ENCODE measurements around the gene TAP2. TPM values are rescaled to one million over a fixed set of nuclear protein-coding genes. Genes with fewer than 3 reads are reported as not detected.
A peak's percentile ranks its signal among the peaks of the same experiment; 100 is the strongest.

The TAP2 gene
- total and polyA plus RNA-seq, 10 of the 15 experiments (the other 5 are each of a cell fraction or from before 2014, with no cell fraction given), result 5.3 to 77.2 (median 35.3) TPM

DNA sequence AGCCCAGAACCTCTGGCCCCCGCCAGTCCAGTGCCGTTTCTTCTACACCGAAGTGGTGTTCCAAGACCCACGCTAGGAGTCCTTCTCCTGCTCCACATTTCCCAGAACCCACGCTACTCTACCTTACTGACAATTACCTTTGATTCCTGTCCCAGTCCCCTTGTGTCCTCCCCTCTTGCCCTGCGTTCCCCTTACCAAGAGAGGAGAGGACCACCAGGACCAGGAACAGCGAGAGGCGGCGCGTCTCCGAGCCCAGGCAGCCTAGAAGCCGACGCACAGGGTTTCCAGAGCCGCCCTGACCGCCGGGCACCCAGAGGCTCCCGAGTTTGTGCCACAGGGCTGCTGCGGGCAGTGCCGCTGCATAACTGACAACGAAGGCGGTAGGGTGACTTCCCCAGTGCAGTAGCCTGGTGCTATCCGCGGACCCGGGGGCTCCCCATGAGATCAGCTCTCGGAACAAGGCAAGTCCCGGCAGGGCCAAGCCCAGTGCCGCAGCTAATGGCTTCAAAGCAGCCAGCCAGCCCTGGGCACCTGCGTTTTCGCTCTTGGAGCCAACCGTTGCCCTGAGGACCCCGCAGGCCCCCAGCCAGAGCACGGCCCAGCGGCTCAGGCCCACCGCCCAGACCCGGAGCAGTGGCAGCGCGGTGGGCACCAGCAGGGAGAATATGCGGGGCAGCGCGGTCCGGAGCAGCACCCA lies 14.5 kb upstream of the TAP2 start (continued):
- TF ChIP-seq ZNF207 (IDR thresholded peaks at IDR 0.05; ENCODE audit: borderline replicate concordance) (0 out of 2 replicates have a peak, but pooled peaks have one; percentile 12), WRNIP1 (IDR thresholded peaks at IDR 0.05; ENCODE audit: borderline replicate concordance, low read depth, low read length) (no peak), KAT2A (conservative IDR thresholded peaks at IDR 0.05; ENCODE audit: control insufficient read depth, low read depth, low read length) (no peak), SP1 (IDR thresholded peaks at IDR 0.05; ENCODE audit: low read depth, low read length) (no peak), HDGF (IDR thresholded peaks at IDR 0.05) (peak; percentile 12; the same call in 1 of the 2 replicates)
- TF ChIP-seq, protein P1, sequence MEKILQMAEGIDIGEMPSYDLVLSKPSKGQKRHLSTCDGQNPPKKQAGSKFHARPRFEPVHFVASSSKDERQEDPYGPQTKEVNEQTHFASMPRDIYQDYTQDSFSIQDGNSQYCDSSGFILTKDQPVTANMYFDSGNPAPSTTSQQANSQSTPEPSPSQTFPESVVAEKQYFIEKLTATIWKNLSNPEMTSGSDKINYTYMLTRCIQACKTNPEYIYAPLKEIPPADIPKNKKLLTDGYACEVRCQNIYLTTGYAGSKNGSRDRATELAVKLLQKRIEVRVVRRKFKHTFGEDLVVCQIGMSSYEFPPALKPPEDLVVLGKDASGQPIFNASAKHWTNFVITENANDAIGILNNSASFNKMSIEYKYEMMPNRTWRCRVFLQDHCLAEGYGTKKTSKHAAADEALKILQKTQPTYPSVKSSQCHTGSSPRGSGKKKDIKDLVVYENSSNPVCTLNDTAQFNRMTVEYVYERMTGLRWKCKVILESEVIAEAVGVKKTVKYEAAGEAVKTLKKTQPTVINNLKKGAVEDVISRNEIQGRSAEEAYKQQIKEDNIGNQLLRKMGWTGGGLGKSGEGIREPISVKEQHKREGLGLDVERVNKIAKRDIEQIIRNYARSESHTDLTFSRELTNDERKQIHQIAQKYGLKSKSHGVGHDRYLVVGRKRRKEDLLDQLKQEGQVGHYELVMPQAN (conservative IDR thresholded peaks at IDR 0.05), result peak; percentile 39; the same call in 1 of the 2 replicates
- TF ChIP-seq, protein P2, sequence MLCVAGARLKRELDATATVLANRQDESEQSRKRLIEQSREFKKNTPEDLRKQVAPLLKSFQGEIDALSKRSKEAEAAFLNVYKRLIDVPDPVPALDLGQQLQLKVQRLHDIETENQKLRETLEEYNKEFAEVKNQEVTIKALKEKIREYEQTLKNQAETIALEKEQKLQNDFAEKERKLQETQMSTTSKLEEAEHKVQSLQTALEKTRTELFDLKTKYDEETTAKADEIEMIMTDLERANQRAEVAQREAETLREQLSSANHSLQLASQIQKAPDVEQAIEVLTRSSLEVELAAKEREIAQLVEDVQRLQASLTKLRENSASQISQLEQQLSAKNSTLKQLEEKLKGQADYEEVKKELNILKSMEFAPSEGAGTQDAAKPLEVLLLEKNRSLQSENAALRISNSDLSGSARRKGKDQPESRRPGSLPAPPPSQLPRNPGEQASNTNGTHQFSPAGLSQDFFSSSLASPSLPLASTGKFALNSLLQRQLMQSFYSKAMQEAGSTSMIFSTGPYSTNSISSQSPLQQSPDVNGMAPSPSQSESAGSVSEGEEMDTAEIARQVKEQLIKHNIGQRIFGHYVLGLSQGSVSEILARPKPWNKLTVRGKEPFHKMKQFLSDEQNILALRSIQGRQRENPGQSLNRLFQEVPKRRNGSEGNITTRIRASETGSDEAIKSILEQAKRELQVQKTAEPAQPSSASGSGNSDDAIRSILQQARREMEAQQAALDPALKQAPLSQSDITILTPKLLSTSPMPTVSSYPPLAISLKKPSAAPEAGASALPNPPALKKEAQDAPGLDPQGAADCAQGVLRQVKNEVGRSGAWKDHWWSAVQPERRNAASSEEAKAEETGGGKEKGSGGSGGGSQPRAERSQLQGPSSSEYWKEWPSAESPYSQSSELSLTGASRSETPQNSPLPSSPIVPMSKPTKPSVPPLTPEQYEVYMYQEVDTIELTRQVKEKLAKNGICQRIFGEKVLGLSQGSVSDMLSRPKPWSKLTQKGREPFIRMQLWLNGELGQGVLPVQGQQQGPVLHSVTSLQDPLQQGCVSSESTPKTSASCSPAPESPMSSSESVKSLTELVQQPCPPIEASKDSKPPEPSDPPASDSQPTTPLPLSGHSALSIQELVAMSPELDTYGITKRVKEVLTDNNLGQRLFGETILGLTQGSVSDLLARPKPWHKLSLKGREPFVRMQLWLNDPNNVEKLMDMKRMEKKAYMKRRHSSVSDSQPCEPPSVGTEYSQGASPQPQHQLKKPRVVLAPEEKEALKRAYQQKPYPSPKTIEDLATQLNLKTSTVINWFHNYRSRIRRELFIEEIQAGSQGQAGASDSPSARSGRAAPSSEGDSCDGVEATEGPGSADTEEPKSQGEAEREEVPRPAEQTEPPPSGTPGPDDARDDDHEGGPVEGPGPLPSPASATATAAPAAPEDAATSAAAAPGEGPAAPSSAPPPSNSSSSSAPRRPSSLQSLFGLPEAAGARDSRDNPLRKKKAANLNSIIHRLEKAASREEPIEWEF (IDR thresholded peaks at IDR 0.05; ENCODE audit: insufficient replicate concordance, low read depth, low read length), result no peak

Measured in GM12878 (cell line).